NOMO-1 (cell line): ENCODE measurements around the gene HES5.

ENCODE experiments used
- DNase-seq, 2 experiments: peaks; one replicate each; lab custom pipeline; 2025; ENCODE audit not compliant: unreplicated experiment in 2 of 2; lab: John Stamatoyannopoulos, UW

The HES5 gene

GRCh38 chr1:2547210-2548067 is 17.4 kb upstream of the HES5 start:
- DNase-seq, result peak; percentile 55 to 59

- DNase-seq, result peak; percentile 80 to 95
Measured at GRCh38 chr1:2546515-2547209, 16.6 kb upstream of the HES5 start.

- peak; percentile 72 to 78 for DNase-seq
Measured at GRCh38 chr1:2545754-2546514, 15.9 kb upstream of the HES5 start.

- DNase-seq, result no peak
Measured at GRCh38 chr1:2544875-2545640, 15.0 kb upstream of the HES5 start.

- no peak for DNase-seq
Measured at GRCh38 chr1:2544093-2544874, 14.2 kb upstream of the HES5 start.

GRCh38 chr1:2543543-2544092 is 13.6 kb upstream of the HES5 start:
- no peak for DNase-seq

GRCh38 chr1:2542246-2542915 is 12.3 kb upstream of the HES5 start:
- no peak for DNase-seq

GRCh38 chr1:2541619-2542245 is 11.7 kb upstream of the HES5 start:
- DNase-seq, result no peak

GRCh38 chr1:2540816-2541492 is 10.9 kb upstream of the HES5 start:
- no peak for DNase-seq

- no peak for DNase-seq
Measured at GRCh38 chr1:2539312-2539907, 9.3 kb upstream of the HES5 start.

GRCh38 chr1:2538872-2539271 is 8.8 kb upstream of the HES5 start:
- no peak for DNase-seq

GRCh38 chr1:2538376-2538775 is 8.3 kb upstream of the HES5 start:
- DNase-seq, result no peak

- DNase-seq, result no peak
Measured at GRCh38 chr1:2537784-2538115, 7.7 kb upstream of the HES5 start.

- DNase-seq, result no peak
Measured at GRCh38 chr1:2535981-2536380, 5.9 kb upstream of the HES5 start.

- no peak for DNase-seq
Measured at GRCh38 chr1:2535455-2535854, 5.4 kb upstream of the HES5 start.

GRCh38 chr1:2534687-2535441 is 4.8 kb upstream of the HES5 start:
- DNase-seq, result no peak

- no peak for DNase-seq
Measured at GRCh38 chr1:2534315-2534686, 4.2 kb upstream of the HES5 start.
